Peyer's patch (tissue), 4 donors: ENCODE results near the gene DOK5.

Experiments used
- POLR2A ChIP-seq, 2 donors: fragments of 450-650 bp; IDR thresholded peaks; one replicate each; pipeline ENCODE4 v1.5.1; 2017; ENCODE audit warnings: antibody characterized with exemption in 2 of 2, mild to moderate bottlenecking in 2 of 2, moderate library complexity in 2 of 2
- TF ChIP-seq, protein P1 (sequence below), 6 experiments: fragments of 450-650 bp in 4 of 6; fragments of 200-600 bp in 2 of 6; sonication (generic) in 1 of 6; IDR thresholded peaks; one replicate each; pipeline ENCODE4 v1.5.1; 2017 to 2019; ENCODE audit warnings: antibody characterized with exemption in 6 of 6, mild to moderate bottlenecking in 3 of 6, moderate library complexity in 1 of 6

DNA sequence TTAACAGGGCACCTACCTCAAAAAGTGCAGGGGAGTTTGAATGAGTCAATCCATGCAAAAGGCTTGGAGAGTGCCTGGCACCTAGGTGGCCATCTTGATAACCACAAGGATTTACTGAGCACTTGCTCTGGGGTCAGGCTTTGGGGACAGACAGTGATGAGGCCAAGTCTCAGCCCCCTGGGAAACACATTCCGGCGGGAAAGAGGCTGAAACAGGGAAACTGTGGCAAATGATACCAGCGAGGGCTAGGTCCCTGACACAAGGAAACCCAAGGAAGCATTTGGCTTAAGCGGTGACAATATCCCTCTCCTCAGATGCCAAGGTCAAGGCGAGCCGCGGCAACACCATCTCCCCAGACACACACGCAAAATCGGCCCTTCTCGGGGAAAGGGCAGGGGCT is 527 bp upstream of the DOK5 start:
- TF ChIP-seq, protein P1, sequence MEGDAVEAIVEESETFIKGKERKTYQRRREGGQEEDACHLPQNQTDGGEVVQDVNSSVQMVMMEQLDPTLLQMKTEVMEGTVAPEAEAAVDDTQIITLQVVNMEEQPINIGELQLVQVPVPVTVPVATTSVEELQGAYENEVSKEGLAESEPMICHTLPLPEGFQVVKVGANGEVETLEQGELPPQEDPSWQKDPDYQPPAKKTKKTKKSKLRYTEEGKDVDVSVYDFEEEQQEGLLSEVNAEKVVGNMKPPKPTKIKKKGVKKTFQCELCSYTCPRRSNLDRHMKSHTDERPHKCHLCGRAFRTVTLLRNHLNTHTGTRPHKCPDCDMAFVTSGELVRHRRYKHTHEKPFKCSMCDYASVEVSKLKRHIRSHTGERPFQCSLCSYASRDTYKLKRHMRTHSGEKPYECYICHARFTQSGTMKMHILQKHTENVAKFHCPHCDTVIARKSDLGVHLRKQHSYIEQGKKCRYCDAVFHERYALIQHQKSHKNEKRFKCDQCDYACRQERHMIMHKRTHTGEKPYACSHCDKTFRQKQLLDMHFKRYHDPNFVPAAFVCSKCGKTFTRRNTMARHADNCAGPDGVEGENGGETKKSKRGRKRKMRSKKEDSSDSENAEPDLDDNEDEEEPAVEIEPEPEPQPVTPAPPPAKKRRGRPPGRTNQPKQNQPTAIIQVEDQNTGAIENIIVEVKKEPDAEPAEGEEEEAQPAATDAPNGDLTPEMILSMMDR (IDR thresholded peaks at IDR 0.05), result no peak
- no peak for TF ChIP-seq POLR2A (IDR thresholded peaks at IDR 0.05)
